ENCODE data around the gene DDX11.

DNA sequence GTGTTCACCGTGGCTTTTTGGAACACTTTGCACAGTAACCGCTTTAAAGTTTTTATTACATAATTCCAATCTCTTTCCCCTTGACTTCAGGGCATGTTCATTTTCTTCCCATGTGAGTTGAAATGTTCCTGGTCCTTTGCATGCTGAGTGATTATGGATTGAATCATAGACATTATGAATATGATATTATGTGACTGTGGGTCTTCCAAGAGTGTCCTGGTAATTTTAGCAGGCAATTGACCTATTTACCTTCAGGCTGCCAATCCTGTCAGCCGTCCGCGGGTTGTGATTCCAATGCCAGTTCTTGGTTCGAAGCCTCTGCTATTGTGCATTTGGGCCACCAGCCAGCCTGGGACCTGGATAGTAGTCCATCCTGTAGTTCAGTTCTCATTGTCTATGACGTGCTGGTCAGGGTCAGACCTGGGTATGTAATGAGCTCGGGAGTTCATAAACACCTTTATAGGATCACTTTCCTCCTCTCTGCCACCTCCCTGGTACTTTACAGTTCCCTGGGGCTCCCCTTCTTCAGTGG is 32.6 kb upstream of the DDX11 start:
- TF ChIP-seq EP300 (IDR thresholded peaks at IDR 0.05) = no peak
- no peak for TF ChIP-seq CTCF (IDR thresholded peaks at IDR 0.05)

Measured in ovary (tissue), 3 donors.